Endothelial cell of hepatic sinusoid (primary cell): Measurements from ENCODE around the gene VPS35.
"Not testable (repeated sequence)": the region's sequence is repeated elsewhere in the genome, so short reads cannot be mapped to it uniquely, and the experiment has no call there.

ENCODE experiments used
- in situ Hi-C: cut with HindIII; loops from 2 replicates; pipeline ENCODE4 v1.10.0; 2017; ENCODE audit warnings: low sequenced_read_pairs

Gene VPS35

GRCh38 chr16:46673320-46674013 is 15.5 kb downstream of the VPS35 start:
- in situ Hi-C loops, result no loop called here

- in situ Hi-C loops, result no loop called here
Observed at GRCh38 chr16:46662123-46662522, 26.9 kb downstream of the VPS35 start.

GRCh38 chr16:46658925-46659324 is 30.1 kb downstream of the VPS35 start:
- in situ Hi-C loops, result no loop called here

GRCh38 chr16:46651305-46651704 is 37.7 kb downstream of the VPS35 start:
- in situ Hi-C loops, result no loop called here

GRCh38 chr16:46650254-46650623 is 38.7 kb downstream of the VPS35 start:
- in situ Hi-C loops, result no loop called here

GRCh38 chr16:46649588-46650253 is 39.3 kb downstream of the VPS35 start:
- in situ Hi-C loops, result loop anchor here (10.0 kb wide), 1 partner anchor 85 kb away; no protein-coding TSS in a partner anchor

GRCh38 chr16:46648656-46649055 is 40.3 kb downstream of the VPS35 start:
- in situ Hi-C loops, result loop anchor here (10.0 kb wide), 1 partner anchor 84 kb away; no protein-coding TSS in a partner anchor

GRCh38 chr16:46638947-46639925 is 49.7 kb downstream of the VPS35 start:
- in situ Hi-C loops, result no loop called here

- in situ Hi-C loops, result no loop called here
Observed at GRCh38 chr16:46632778-46633733, 55.9 kb downstream of the VPS35 start.

GRCh38 chr16:46629331-46630219 is 59.4 kb downstream of the VPS35 start:
- in situ Hi-C loops, result no loop called here

- in situ Hi-C loops, result no loop called here
Observed at GRCh38 chr16:46627746-46628145, 61.2 kb downstream of the VPS35 start.

GRCh38 chr16:46626681-46627080 is 62.3 kb downstream of the VPS35 start:
- in situ Hi-C loops, result not testable (repeated sequence)

- in situ Hi-C loops, result not testable (repeated sequence)
Observed at GRCh38 chr16:46624862-46625261, 64.1 kb downstream of the VPS35 start.

GRCh38 chr16:46623707-46624106 is 65.3 kb downstream of the VPS35 start:
- in situ Hi-C loops, result not testable (repeated sequence)

- in situ Hi-C loops, result not testable (repeated sequence)
Observed at GRCh38 chr16:46623246-46623645, 65.7 kb downstream of the VPS35 start.

GRCh38 chr16:46621934-46622676 is 66.9 kb downstream of the VPS35 start:
- in situ Hi-C loops, result no loop called here

- in situ Hi-C loops, result no loop called here
Observed at GRCh38 chr16:46621006-46621933, 67.7 kb downstream of the VPS35 start, which contains the start of gene SHCBP1. Gene SHCBP1, minus strand, starts transcription at chr16:46621379. Its CDS starts 20 bp downstream, at chr16:46621359.
